ENCODE results near the gene NPW. TPM values are rescaled to one million over a fixed set of nuclear protein-coding genes. Genes with fewer than 3 reads are reported as not detected.
A peak's percentile ranks its signal among the peaks of the same experiment; 100 is the strongest.

The NPW gene
- total RNA-seq, 1 donor from 2014 or later = 0.82 TPM

GRCh38 chr16:2026461-2027023 lies 7.0 kb downstream of the NPW start, which contains the start of gene NHERF2:
NHERF2 (plus strand) TSS chr16:2026902; CDS start chr16:2027006, 104 bp downstream.
- Mint-ChIP-seq H3K9me3 (ENCODE audit: unreplicated experiment) (no peaks in the 10 kb centered on the region), H3K4me1 (ENCODE audit: unreplicated experiment) (peaks cover 10% of the 10 kb centered on the region), H3K36me3 (ENCODE audit: low read depth, unreplicated experiment) (no peaks in the 10 kb centered on the region), H3K27me3 (ENCODE audit: unreplicated experiment) (peaks cover 17% of the 10 kb centered on the region), H3K4me3 (ENCODE audit: unreplicated experiment) (peak within 1 kb of the TSS; percentile 92), H3K27ac (ENCODE audit: unreplicated experiment) (no peak within 1 kb of the TSS)
- DNase-seq (ENCODE audit: low spot score) = no peak
- TF ChIP-seq, protein P1, sequence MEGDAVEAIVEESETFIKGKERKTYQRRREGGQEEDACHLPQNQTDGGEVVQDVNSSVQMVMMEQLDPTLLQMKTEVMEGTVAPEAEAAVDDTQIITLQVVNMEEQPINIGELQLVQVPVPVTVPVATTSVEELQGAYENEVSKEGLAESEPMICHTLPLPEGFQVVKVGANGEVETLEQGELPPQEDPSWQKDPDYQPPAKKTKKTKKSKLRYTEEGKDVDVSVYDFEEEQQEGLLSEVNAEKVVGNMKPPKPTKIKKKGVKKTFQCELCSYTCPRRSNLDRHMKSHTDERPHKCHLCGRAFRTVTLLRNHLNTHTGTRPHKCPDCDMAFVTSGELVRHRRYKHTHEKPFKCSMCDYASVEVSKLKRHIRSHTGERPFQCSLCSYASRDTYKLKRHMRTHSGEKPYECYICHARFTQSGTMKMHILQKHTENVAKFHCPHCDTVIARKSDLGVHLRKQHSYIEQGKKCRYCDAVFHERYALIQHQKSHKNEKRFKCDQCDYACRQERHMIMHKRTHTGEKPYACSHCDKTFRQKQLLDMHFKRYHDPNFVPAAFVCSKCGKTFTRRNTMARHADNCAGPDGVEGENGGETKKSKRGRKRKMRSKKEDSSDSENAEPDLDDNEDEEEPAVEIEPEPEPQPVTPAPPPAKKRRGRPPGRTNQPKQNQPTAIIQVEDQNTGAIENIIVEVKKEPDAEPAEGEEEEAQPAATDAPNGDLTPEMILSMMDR (IDR thresholded peaks at IDR 0.05; ENCODE audit: unreplicated experiment) = no peak

DNA sequence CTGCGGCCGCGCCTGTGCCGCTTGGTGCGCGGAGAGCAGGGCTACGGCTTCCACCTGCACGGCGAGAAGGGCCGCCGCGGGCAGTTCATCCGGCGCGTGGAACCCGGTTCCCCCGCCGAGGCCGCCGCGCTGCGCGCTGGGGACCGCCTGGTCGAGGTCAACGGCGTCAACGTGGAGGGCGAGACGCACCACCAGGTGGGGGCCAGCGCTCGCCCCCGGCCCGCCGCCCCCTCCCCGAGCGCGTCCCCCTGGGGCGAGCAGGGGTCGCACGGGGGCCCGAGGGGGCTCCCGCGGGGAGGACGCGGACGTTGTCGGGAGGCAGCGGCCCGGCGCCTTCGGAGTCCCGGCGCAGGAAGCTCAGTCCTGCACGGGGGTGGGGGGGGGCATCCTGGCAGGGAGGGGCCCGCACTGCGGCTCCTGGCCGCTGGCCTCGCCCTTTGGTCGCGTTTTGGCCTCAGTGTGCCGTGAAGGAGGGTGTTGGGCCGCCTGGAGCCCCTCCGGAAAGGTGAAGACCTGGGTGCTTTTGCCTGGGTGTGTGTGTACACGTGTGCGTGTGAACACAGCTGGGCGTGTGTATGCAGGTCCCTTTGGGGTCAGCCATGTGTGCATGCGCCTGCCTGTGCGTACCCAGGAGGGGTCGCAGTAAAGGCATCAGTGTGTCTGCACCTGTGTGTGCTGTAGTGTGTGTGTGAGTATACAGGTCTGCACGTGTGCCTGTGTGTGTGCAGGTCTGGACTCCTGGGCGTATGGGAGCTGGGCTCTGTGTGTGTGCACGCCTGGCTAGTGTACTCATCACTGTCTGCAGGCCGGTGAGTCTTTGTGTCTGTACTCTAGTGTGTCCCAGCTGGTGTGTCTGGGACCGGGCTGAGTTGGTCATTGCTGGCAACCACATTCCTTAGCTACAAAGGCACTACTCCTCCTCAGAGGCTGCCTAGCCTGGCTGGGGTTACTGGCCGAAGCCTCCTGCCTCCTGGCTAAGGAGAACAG lies 7.7 kb downstream of the NPW start:
- TF ChIP-seq, protein P1 (IDR thresholded peaks at IDR 0.05; ENCODE audit: unreplicated experiment) = no peak
- no peaks in the 10 kb centered on the region for H3K9me3 Mint-ChIP-seq (ENCODE audit: unreplicated experiment)
- H3K36me3 Mint-ChIP-seq (ENCODE audit: low read depth, unreplicated experiment) = no peaks in the 10 kb centered on the region
- H3K27ac Mint-ChIP-seq (ENCODE audit: unreplicated experiment) = no peak overlapping the region
- H3K4me3 Mint-ChIP-seq (ENCODE audit: unreplicated experiment) = peak overlapping the region; percentile 92
- no peak for DNase-seq (ENCODE audit: low spot score)
- H3K27me3 Mint-ChIP-seq (ENCODE audit: unreplicated experiment) = peaks cover 15% of the 10 kb centered on the region
- H3K4me1 Mint-ChIP-seq (ENCODE audit: unreplicated experiment) = peaks cover 14% of the 10 kb centered on the region

DNA sequence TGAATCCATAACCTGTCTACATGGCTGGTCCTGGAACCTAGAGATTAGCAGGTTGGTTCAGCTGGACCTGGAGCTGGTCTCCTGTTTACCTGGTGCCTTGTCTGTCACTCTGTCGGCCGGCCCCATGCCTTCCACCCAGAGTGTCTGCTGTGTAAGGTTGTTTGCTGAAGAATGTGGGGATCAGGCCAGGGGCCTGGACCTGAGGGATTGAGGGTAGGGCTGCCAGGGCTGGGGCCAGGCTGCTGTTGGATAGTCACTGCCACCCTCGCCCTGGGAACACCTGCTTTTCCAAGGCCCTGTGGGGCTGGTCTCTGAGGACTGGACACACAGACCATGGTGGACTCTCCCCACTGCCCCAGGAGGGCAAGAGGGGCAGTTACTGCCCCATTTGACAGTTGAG lies 8.6 kb downstream of the NPW start:
- Mint-ChIP-seq H3K27ac (ENCODE audit: unreplicated experiment) (no peak overlapping the region), H3K27me3 (ENCODE audit: unreplicated experiment) (peaks cover 15% of the 10 kb centered on the region), H3K4me3 (ENCODE audit: unreplicated experiment) (no peak overlapping the region), H3K4me1 (ENCODE audit: unreplicated experiment) (peaks cover 17% of the 10 kb centered on the region), H3K36me3 (ENCODE audit: low read depth, unreplicated experiment) (no peaks in the 10 kb centered on the region), H3K9me3 (ENCODE audit: unreplicated experiment) (no peaks in the 10 kb centered on the region)
- TF ChIP-seq, protein P1 (IDR thresholded peaks at IDR 0.05; ENCODE audit: unreplicated experiment) = no peak
- DNase-seq (ENCODE audit: low spot score) = no peak

DNA sequence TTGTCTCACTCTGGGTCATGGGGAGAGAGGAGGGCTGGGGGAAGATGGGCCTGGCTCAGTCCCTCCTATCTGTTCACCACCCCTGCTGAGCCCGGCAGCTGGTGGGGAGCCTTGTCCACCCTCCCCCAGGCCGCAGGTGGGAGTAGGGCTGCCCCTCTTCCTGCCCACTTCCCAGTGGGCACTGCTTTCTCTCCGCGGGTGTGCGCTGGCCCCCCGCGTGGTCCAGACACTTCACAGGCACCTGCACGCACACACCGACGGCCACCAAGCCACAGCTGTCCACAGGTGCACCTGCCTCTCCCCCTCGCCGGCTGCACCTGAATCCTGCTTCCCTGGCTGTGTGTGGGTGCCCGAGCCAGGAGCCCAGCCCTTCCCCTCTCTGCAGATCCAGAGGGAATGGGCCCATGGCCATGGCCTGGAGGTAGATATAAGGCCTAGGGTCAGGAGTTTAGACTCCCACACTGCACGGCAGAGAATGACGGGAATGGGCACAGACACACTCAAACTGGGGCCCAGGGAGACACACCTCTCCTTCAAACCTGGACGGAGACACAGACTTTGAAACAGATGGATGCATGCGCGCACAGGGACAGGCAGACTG lies 9.1 kb downstream of the NPW start:
- H3K36me3 Mint-ChIP-seq (ENCODE audit: low read depth, unreplicated experiment) = no peaks in the 10 kb centered on the region
- no peak for DNase-seq (ENCODE audit: low spot score)
- no peak overlapping the region for H3K27ac Mint-ChIP-seq (ENCODE audit: unreplicated experiment)
- H3K4me3 Mint-ChIP-seq (ENCODE audit: unreplicated experiment) = no peak overlapping the region
- peaks cover 13% of the 10 kb centered on the region for H3K27me3 Mint-ChIP-seq (ENCODE audit: unreplicated experiment)
- H3K9me3 Mint-ChIP-seq (ENCODE audit: unreplicated experiment) = no peaks in the 10 kb centered on the region
- H3K4me1 Mint-ChIP-seq (ENCODE audit: unreplicated experiment) = peaks cover 17% of the 10 kb centered on the region
- TF ChIP-seq, protein P1 (IDR thresholded peaks at IDR 0.05; ENCODE audit: unreplicated experiment) = no peak
